HepG2 (cell line): Measurements from ENCODE around the gene CCDC8. TPM values are rescaled to one million over a fixed set of nuclear protein-coding genes. Genes with fewer than 3 reads are reported as not detected.

Experiments used
- ADNP ChIP-seq: sonication (generic); formaldehyde crosslinking; IDR thresholded peaks from 2 replicates; pipeline ENCODE4 v1.4.0; 2020; ENCODE audit warnings: missing genetic modification reagents
- AKAP8 ChIP-seq: sonication (generic); formaldehyde crosslinking; IDR thresholded peaks from 2 replicates; pipeline ENCODE4 v1.5.1; 2020; ENCODE audit warnings: mild to moderate bottlenecking, missing genetic modification reagents
- BCL6 ChIP-seq: IDR thresholded peaks from 2 replicates; pipeline ENCODE4 v1.6.1; 2016; ENCODE audit warnings: missing genetic modification reagents, missing compliant biosample characterization
- CAMTA2 ChIP-seq: sonication (generic); formaldehyde crosslinking; IDR thresholded peaks from 2 replicates; pipeline ENCODE4 v1.4.0; 2020; ENCODE audit warnings: mild to moderate bottlenecking, missing genetic modification reagents, borderline replicate concordance
- CENPX ChIP-seq: sonication (generic); formaldehyde crosslinking; IDR thresholded peaks from 2 replicates; pipeline ENCODE4 v1.9.0; 2021; ENCODE audit warnings: mild to moderate bottlenecking, missing genetic modification reagents, moderate library complexity
- EP300 ChIP-seq, 3 experiments: sonication (generic) in 1 of 3; formaldehyde crosslinking in 1 of 3; IDR thresholded peaks; 2 replicates each; pipeline versions ENCODE4 v1.5.1 to v1.6.1; 2011 to 2020; ENCODE audit warnings: low read depth in 2 of 3, low read length in 2 of 3, borderline replicate concordance in 1 of 3, improper control_type of control experiment in 1 of 3, mild to moderate bottlenecking in 1 of 3, missing genetic modification reagents in 1 of 3, moderate library complexity in 1 of 3
- GLI4 ChIP-seq: sonication (generic); formaldehyde crosslinking; IDR thresholded peaks from 2 replicates; pipeline ENCODE4 v1.5.1; 2020; ENCODE audit warnings: missing genetic modification reagents, mild to moderate bottlenecking, moderate library complexity, borderline replicate concordance
- HIVEP1 ChIP-seq: sonication (generic); formaldehyde crosslinking; IDR thresholded peaks from 2 replicates; pipeline ENCODE4 v1.4.0; 2020; ENCODE audit warnings: mild to moderate bottlenecking, missing genetic modification reagents
- ISL2 ChIP-seq: sonication (generic); formaldehyde crosslinking; IDR thresholded peaks from 2 replicates; pipeline ENCODE4 v1.5.0; 2020; ENCODE audit warnings: missing genetic modification reagents
- RBM39 ChIP-seq: fragments of 200-400 bp; formaldehyde crosslinking; IDR thresholded peaks from one replicate; pipeline ENCODE4 v1.6.1; 2018; ENCODE audit warnings: antibody characterized with exemption, mild to moderate bottlenecking, low read depth, low read length; ENCODE audit not compliant: poor library complexity, severe bottlenecking
- TGIF2 ChIP-seq: IDR thresholded peaks from 2 replicates; pipeline ENCODE4 v1.6.1; 2016; ENCODE audit warnings: control low read depth, missing compliant biosample characterization
- YEATS4 ChIP-seq: sonication (generic); formaldehyde crosslinking; IDR thresholded peaks from 2 replicates; pipeline ENCODE4 v1.4.0; 2020; ENCODE audit warnings: missing genetic modification reagents, borderline replicate concordance
- ZKSCAN5 ChIP-seq: sonication (generic); formaldehyde crosslinking; IDR thresholded peaks from 2 replicates; pipeline ENCODE4 v1.5.1; 2020; ENCODE audit warnings: mild to moderate bottlenecking, missing genetic modification reagents
- ZNF253 ChIP-seq: sonication (generic); formaldehyde crosslinking; IDR thresholded peaks from 2 replicates; pipeline ENCODE4 v1.8.0; 2022; ENCODE audit warnings: mild to moderate bottlenecking, missing genetic modification reagents, borderline replicate concordance
- ZNF256 ChIP-seq: sonication (generic); formaldehyde crosslinking; conservative IDR thresholded peaks from 2 replicates; pipeline ENCODE4 v1.4.0; 2020; ENCODE audit warnings: missing genetic modification reagents
- ZNF335 ChIP-seq: sonication (generic); formaldehyde crosslinking; IDR thresholded peaks from 2 replicates; pipeline ENCODE4 v1.4.0; 2020; ENCODE audit warnings: missing genetic modification reagents
- ZNF543 ChIP-seq: sonication (generic); formaldehyde crosslinking; IDR thresholded peaks from 2 replicates; pipeline ENCODE4 v1.4.0; 2020; ENCODE audit warnings: mild to moderate bottlenecking, missing genetic modification reagents
- polyA plus RNA-seq, 8 experiments: library from polyadenylated mRNA; depleted of rRNA in 3 of 8; stranded (reverse) in 7 of 8; unstranded in 1 of 8; fragments of >200 nt; fragmentation: Illumina TruSeq in 4 of 8; extraction: Trizol in 4 of 8; gene quantifications; 2 replicates each; pipeline versions ENCODE4 v1.2.1 to v1.2.3, GENCODE V29; 2011 to 2016; ENCODE audit warnings: low read depth in 4 of 8, missing spikeins in 1 of 8, mixed read lengths in 1 of 8; ENCODE audit not compliant: insufficient read depth in 1 of 8
- total RNA-seq, 5 experiments: library from RNA; depleted of rRNA; stranded (reverse); fragments of >200 nt; fragmentation: Illumina TruSeq; extraction: Trizol; gene quantifications; 2 replicates each; pipeline ENCODE4 v1.2.3, GENCODE V29; 2016; ENCODE audit warnings: low read depth in 1 of 5
- TF ChIP-seq, protein P1 (sequence below): fragments of 450-650 bp; IDR thresholded peaks from 2 replicates; pipeline ENCODE4 v1.6.1; 2016
- TF ChIP-seq, protein P2 (sequence below): sonication (generic); formaldehyde crosslinking; IDR thresholded peaks from 2 replicates; pipeline ENCODE4 v1.5.1; 2020; ENCODE audit warnings: missing genetic modification reagents, mild to moderate bottlenecking, borderline replicate concordance
- TF ChIP-seq, protein P3 (sequence below): sonication (generic); formaldehyde crosslinking; IDR thresholded peaks from 2 replicates; pipeline ENCODE4 v1.4.0; 2020; ENCODE audit warnings: mild to moderate bottlenecking, missing genetic modification reagents
- TF ChIP-seq, protein P4 (sequence below), 2 experiments: fragments of 450-650 bp in 1 of 2; sonication (generic) in 1 of 2; formaldehyde crosslinking; IDR thresholded peaks; 2 replicates each; pipeline versions ENCODE4 v1.5.0 to v1.8.0; 2020 to 2022; ENCODE audit warnings: mild to moderate bottlenecking in 1 of 2, missing genetic modification reagents in 1 of 2
- TF ChIP-seq, protein P5 (sequence below): sonication (generic); formaldehyde crosslinking; IDR thresholded peaks from 2 replicates; pipeline ENCODE4 v1.4.0; 2020; ENCODE audit warnings: missing genetic modification reagents, borderline replicate concordance

Gene CCDC8
- total and polyA plus RNA-seq, 2 of the 13 experiments (the other 11 are each of a cell fraction or from before 2014, with no cell fraction given): 0.04 TPM; not detected in 1

DNA sequence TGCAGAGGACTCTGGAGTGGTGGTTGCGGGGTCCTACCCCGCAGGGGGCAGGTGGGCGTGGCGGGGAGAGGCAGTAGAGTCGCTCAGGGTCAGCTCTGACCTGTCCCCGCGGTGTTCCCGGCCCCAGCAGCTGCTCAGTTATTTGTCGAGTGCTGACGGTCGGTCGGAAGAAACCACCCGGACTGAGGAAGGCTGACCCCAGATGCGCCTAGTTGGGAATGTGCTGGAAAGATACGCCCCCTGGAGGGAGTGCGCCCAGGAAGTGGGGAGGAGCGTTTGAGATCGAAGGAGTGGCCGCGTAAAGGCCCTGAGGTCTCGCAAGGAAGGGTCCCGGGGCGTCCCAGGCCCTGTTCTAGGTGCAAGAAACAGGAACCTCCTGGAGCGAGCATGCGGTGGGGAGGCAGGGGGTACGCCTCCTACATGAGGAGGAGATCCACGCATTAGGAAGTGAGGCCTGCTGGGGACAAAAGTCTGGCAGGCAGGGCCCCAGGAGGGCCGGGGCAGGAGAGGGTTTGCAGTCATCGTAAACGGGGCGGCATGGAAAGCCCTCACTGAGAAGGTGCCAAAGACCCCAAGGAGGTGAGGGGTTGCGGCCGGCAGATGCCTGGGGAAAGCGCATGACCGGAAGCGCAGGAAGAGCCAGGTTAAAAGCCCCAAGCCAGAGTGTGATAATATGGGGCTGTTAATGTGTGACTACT lies 9.2 kb downstream of the CCDC8 start (continued):
- TF ChIP-seq ZKSCAN5 (CRISPR knock-in tag) (0 out of 2 replicates have a peak, but pooled peaks have one; percentile 70), TGIF2 (CRISPR knock-in tag) (0 out of 2 replicates have a peak, but pooled peaks have one; percentile 42), ADNP (CRISPR knock-in tag) (no peak), ISL2 (CRISPR knock-in tag) (peak; percentile 55), YEATS4 (CRISPR knock-in tag) (peak; percentile 93), ZNF335 (CRISPR knock-in tag) (peak; percentile 93), ZNF543 (CRISPR knock-in tag) (peak; percentile 59; the same call in 1 of the 2 replicates), RBM39 (peak; percentile 81), ZNF253 (CRISPR knock-in tag) (0 out of 2 replicates have a peak, but pooled peaks have one; percentile 24), CAMTA2 (CRISPR knock-in tag) (peak; percentile 19; the same call in 1 of the 2 replicates), EP300 (IDR thresholded peaks at IDR 0.05; ENCODE audit: low read depth in 2 of 2, low read length in 2 of 2) (no peak), EP300 (CRISPR knock-in tag; IDR thresholded peaks at IDR 0.05; ENCODE audit: borderline replicate concordance) (no peak), ZNF256 (CRISPR knock-in tag) (0 out of 2 replicates have a peak, but pooled peaks have one; percentile 51), HIVEP1 (peak; percentile 69; the same call in 1 of the 2 replicates), GLI4 (CRISPR knock-in tag) (peak; percentile 77; the same call in 1 of the 2 replicates), AKAP8 (CRISPR knock-in tag) (no peak), CENPX (CRISPR knock-in tag) (no peak), BCL6 (no peak; the same call in 1 of the 2 replicates)
- TF ChIP-seq, protein P1, sequence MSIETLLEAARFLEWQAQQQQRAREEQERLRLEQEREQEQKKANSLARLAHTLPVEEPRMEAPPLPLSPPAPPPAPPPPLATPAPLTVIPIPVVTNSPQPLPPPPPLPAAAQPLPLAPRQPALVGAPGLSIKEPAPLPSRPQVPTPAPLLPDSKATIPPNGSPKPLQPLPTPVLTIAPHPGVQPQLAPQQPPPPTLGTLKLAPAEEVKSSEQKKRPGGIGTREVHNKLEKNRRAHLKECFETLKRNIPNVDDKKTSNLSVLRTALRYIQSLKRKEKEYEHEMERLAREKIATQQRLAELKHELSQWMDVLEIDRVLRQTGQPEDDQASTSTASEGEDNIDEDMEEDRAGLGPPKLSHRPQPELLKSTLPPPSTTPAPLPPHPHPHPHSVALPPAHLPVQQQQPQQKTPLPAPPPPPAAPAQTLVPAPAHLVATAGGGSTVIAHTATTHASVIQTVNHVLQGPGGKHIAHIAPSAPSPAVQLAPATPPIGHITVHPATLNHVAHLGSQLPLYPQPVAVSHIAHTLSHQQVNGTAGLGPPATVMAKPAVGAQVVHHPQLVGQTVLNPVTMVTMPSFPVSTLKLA: no peak
- TF ChIP-seq, protein P2, sequence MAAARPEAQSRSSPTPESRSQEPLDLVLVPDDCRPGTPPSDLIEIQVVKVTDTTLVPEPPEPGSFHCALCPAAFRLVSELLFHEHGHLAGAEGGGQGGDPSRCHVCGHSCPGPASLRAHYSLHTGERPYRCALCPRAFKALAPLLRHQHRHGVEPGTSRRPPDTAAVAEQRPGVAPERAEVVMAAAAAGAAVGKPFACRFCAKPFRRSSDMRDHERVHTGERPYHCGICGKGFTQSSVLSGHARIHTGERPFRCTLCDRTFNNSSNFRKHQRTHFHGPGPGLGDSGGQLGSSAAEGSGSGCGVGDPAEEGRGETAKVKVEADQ (CRISPR knock-in tag): peak; percentile 75; the same call in 1 of the 2 replicates
- TF ChIP-seq, protein P3, sequence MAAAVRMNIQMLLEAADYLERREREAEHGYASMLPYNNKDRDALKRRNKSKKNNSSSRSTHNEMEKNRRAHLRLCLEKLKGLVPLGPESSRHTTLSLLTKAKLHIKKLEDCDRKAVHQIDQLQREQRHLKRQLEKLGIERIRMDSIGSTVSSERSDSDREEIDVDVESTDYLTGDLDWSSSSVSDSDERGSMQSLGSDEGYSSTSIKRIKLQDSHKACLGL (CRISPR knock-in tag): peak; percentile 63
- TF ChIP-seq, protein P4, sequence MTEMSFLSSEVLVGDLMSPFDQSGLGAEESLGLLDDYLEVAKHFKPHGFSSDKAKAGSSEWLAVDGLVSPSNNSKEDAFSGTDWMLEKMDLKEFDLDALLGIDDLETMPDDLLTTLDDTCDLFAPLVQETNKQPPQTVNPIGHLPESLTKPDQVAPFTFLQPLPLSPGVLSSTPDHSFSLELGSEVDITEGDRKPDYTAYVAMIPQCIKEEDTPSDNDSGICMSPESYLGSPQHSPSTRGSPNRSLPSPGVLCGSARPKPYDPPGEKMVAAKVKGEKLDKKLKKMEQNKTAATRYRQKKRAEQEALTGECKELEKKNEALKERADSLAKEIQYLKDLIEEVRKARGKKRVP (CRISPR knock-in tag; IDR thresholded peaks at IDR 0.05): peak in 1 of 2 experiments; percentile 14; a peak in 1 of 4 replicates
- TF ChIP-seq, protein P5, sequence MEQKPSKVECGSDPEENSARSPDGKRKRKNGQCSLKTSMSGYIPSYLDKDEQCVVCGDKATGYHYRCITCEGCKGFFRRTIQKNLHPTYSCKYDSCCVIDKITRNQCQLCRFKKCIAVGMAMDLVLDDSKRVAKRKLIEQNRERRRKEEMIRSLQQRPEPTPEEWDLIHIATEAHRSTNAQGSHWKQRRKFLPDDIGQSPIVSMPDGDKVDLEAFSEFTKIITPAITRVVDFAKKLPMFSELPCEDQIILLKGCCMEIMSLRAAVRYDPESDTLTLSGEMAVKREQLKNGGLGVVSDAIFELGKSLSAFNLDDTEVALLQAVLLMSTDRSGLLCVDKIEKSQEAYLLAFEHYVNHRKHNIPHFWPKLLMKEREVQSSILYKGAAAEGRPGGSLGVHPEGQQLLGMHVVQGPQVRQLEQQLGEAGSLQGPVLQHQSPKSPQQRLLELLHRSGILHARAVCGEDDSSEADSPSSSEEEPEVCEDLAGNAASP (CRISPR knock-in tag): peak; percentile 67; the same call in 1 of the 2 replicates
